Stimulated activated naive B cell treated with anti-CD40 and anti-IgM and Interleukin-4, amounts not matched to agents 10 μg/mL and 1 μg/mL and 100 μg/mL, for 72 hours (primary cell): ENCODE data around the gene ZFPM1.
A peak's percentile ranks its signal among the peaks of the same experiment; 100 is the strongest.

Experiments used
- ATAC-seq, 2 donors: fragments of 150-1000 bp; cut with Tn5 transposase; replicated peaks; 2 replicates each; pipeline ENCODE4 v1.10.0; 2021; ENCODE audit warnings: moderate library complexity in 1 of 2
- DNase-seq: peaks from one replicate; pipeline ENCODE4 v3.0.0; 2021
- H3K27ac Mint-ChIP-seq: one replicate; pipeline ENCODE4 v1.8.0; 2022; ENCODE audit warnings: mild to moderate bottlenecking, mixed read lengths
- H3K27me3 Mint-ChIP-seq, 2 donors: one replicate each; pipeline ENCODE4 v1.8.0; 2022; ENCODE audit warnings: mixed read lengths in 2 of 2
- H3K36me3 Mint-ChIP-seq, 2 donors: one replicate each; pipeline ENCODE4 v1.8.0; 2022; ENCODE audit warnings: mixed read lengths in 2 of 2, mild to moderate bottlenecking in 1 of 2
- H3K4me1 Mint-ChIP-seq, 2 donors: one replicate each; pipeline ENCODE4 v1.8.0; 2022; ENCODE audit warnings: mixed read lengths in 2 of 2, mild to moderate bottlenecking in 1 of 2
- H3K4me3 Mint-ChIP-seq, 2 donors: one replicate each; pipeline ENCODE4 v1.8.0; 2022; ENCODE audit warnings: mild to moderate bottlenecking in 2 of 2, mixed read lengths in 2 of 2, moderate library complexity in 1 of 2
- H3K9me3 Mint-ChIP-seq, 2 donors: one replicate each; pipeline ENCODE4 v1.8.0; 2022; ENCODE audit warnings: mixed read lengths in 2 of 2, mild to moderate bottlenecking in 1 of 2

The ZFPM1 gene

GRCh38 chr16:88502371-88502770, 49.3 kb downstream of the ZFPM1 start:
- Mint-ChIP-seq H3K27me3 (no peaks in the 10 kb centered on the region), H3K4me3 (no peak overlapping the region), H3K9me3 (no peaks in the 10 kb centered on the region), H3K4me1 (peaks cover 6% of the 10 kb centered on the region in 2 donors), H3K27ac (no peak overlapping the region), H3K36me3 (peaks cover 17 to 22% of the 10 kb centered on the region in 2 donors)
- no peak for DNase-seq
- ATAC-seq: no peak

- peaks cover 21 to 22% of the 10 kb centered on the region in 2 donors for H3K36me3 Mint-ChIP-seq
- H3K4me1 Mint-ChIP-seq: peaks cover 6% of the 10 kb centered on the region in 2 donors
- no peaks in the 10 kb centered on the region for H3K9me3 Mint-ChIP-seq
- ATAC-seq (no peak), DNase-seq (no peak)
- no peak overlapping the region for H3K4me3 Mint-ChIP-seq
- H3K27me3 Mint-ChIP-seq: no peaks in the 10 kb centered on the region
- H3K27ac Mint-ChIP-seq: no peak overlapping the region
Measured at GRCh38 chr16:88502776-88503280, 49.7 kb downstream of the ZFPM1 start.

GRCh38 chr16:88503374-88503770, 50.3 kb downstream of the ZFPM1 start:
- Mint-ChIP-seq H3K27ac (no peak overlapping the region), H3K36me3 (peaks cover 20 to 21% of the 10 kb centered on the region in 2 donors), H3K4me3 (no peak overlapping the region)

GRCh38 chr16:88503771-88504488, 50.9 kb downstream of the ZFPM1 start:
- Mint-ChIP-seq H3K9me3 (no peaks in the 10 kb centered on the region), H3K27ac (peak overlapping the region; percentile 74), H3K4me3 (no peak overlapping the region), H3K36me3 (peaks cover 18 to 19% of the 10 kb centered on the region in 2 donors), H3K4me1 (peaks cover 5 to 6% of the 10 kb centered on the region in 2 donors), H3K27me3 (no peaks in the 10 kb centered on the region)
- DNase-seq (no peak), ATAC-seq (no peak)

More at GRCh38 chr16:88503374-88503770, 50.3 kb downstream of the ZFPM1 start:
- DNase-seq (no peak), ATAC-seq (no peak)
- Mint-ChIP-seq H3K27me3 (no peaks in the 10 kb centered on the region), H3K4me1 (peaks cover 6% of the 10 kb centered on the region in 2 donors), H3K9me3 (no peaks in the 10 kb centered on the region)

GRCh38 chr16:88504489-88505404, 51.7 kb downstream of the ZFPM1 start:
- Mint-ChIP-seq H3K36me3 (peaks cover 17 to 19% of the 10 kb centered on the region in 2 donors), H3K4me3 (no peak overlapping the region), H3K27me3 (no peaks in the 10 kb centered on the region), H3K27ac (no peak overlapping the region), H3K9me3 (no peaks in the 10 kb centered on the region), H3K4me1 (peaks cover 3 to 8% of the 10 kb centered on the region in 2 donors)
- DNase-seq (no peak), ATAC-seq (no peak)

- Mint-ChIP-seq H3K27me3 (no peaks in the 10 kb centered on the region), H3K4me3 (no peak overlapping the region), H3K27ac (no peak overlapping the region), H3K36me3 (peaks cover 12 to 19% of the 10 kb centered on the region in 2 donors), H3K9me3 (no peaks in the 10 kb centered on the region), H3K4me1 (peaks cover 3 to 10% of the 10 kb centered on the region in 2 donors)
- peak; percentile 21 for DNase-seq
- peak; percentile 25 to 31 for ATAC-seq
Measured at GRCh38 chr16:88505405-88506082, 52.5 kb downstream of the ZFPM1 start.

- no peak for DNase-seq
- Mint-ChIP-seq H3K27ac (no peak overlapping the region), H3K4me1 (peaks cover 3 to 10% of the 10 kb centered on the region in 2 donors), H3K4me3 (no peak overlapping the region), H3K36me3 (peaks cover 10 to 14% of the 10 kb centered on the region in 2 donors), H3K9me3 (no peaks in the 10 kb centered on the region), H3K27me3 (no peaks in the 10 kb centered on the region)
- no peak for ATAC-seq
Measured at GRCh38 chr16:88506723-88507122, 53.6 kb downstream of the ZFPM1 start.

GRCh38 chr16:88507231-88507743, 54.2 kb downstream of the ZFPM1 start:
- H3K27ac Mint-ChIP-seq: no peak overlapping the region
- H3K4me1 Mint-ChIP-seq: peaks cover 3 to 10% of the 10 kb centered on the region in 2 donors
- ATAC-seq: no peak
- no peaks in the 10 kb centered on the region for H3K27me3 Mint-ChIP-seq
- H3K4me3 Mint-ChIP-seq: no peak overlapping the region
- H3K36me3 Mint-ChIP-seq: peaks cover 10 to 14% of the 10 kb centered on the region in 2 donors
- H3K9me3 Mint-ChIP-seq: no peaks in the 10 kb centered on the region
- no peak for DNase-seq

- Mint-ChIP-seq H3K4me1 (peaks cover 3 to 10% of the 10 kb centered on the region in 2 donors), H3K27me3 (no peaks in the 10 kb centered on the region), H3K4me3 (no peak overlapping the region), H3K27ac (no peak overlapping the region), H3K9me3 (no peaks in the 10 kb centered on the region), H3K36me3 (peaks cover 13% of the 10 kb centered on the region in 2 donors)
- ATAC-seq (no peak), DNase-seq (no peak)
Measured at GRCh38 chr16:88508376-88508867, 55.3 kb downstream of the ZFPM1 start.

- Mint-ChIP-seq H3K27ac (no peak overlapping the region), H3K27me3 (no peaks in the 10 kb centered on the region), H3K9me3 (no peaks in the 10 kb centered on the region), H3K4me3 (no peak overlapping the region), H3K36me3 (peaks cover 11 to 17% of the 10 kb centered on the region in 2 donors), H3K4me1 (peaks cover 3 to 10% of the 10 kb centered on the region in 2 donors)
- DNase-seq (no peak), ATAC-seq (no peak)
Measured at GRCh38 chr16:88508868-88509748, 56.0 kb downstream of the ZFPM1 start.

- H3K36me3 Mint-ChIP-seq: peaks cover 13 to 20% of the 10 kb centered on the region in 2 donors
- no peaks in the 10 kb centered on the region for H3K27me3 Mint-ChIP-seq
- H3K27ac Mint-ChIP-seq: no peak overlapping the region
- no peak for ATAC-seq
- no peaks in the 10 kb centered on the region for H3K9me3 Mint-ChIP-seq
- no peak overlapping the region for H3K4me3 Mint-ChIP-seq
- DNase-seq: no peak
- peaks cover 3 to 10% of the 10 kb centered on the region in 2 donors for H3K4me1 Mint-ChIP-seq
Measured at GRCh38 chr16:88509749-88510069, 56.6 kb downstream of the ZFPM1 start.

- H3K36me3 Mint-ChIP-seq: peaks cover 18 to 25% of the 10 kb centered on the region in 2 donors
- DNase-seq (no peak), ATAC-seq (no peak)
- H3K4me3 Mint-ChIP-seq: no peak overlapping the region
- no peaks in the 10 kb centered on the region for H3K9me3 Mint-ChIP-seq
- H3K27ac Mint-ChIP-seq: no peak overlapping the region
- H3K27me3 Mint-ChIP-seq: no peaks in the 10 kb centered on the region
- peaks cover 0 to 10% of the 10 kb centered on the region in 2 donors for H3K4me1 Mint-ChIP-seq
Measured at GRCh38 chr16:88510091-88510994, 57.3 kb downstream of the ZFPM1 start.
